GM21360 (cell line): ENCODE measurements around the gene MCC.
A peak's percentile ranks its signal among the peaks of the same experiment; 100 is the strongest.

Experiments
- ATAC-seq: cut with Tn5 transposase; IDR thresholded peaks from one replicate; pipeline ENCODE4 v1.9.1; 2021; ENCODE audit warnings: mild to moderate bottlenecking, moderate library complexity; ENCODE audit not compliant: unreplicated experiment

Gene MCC

DNA sequence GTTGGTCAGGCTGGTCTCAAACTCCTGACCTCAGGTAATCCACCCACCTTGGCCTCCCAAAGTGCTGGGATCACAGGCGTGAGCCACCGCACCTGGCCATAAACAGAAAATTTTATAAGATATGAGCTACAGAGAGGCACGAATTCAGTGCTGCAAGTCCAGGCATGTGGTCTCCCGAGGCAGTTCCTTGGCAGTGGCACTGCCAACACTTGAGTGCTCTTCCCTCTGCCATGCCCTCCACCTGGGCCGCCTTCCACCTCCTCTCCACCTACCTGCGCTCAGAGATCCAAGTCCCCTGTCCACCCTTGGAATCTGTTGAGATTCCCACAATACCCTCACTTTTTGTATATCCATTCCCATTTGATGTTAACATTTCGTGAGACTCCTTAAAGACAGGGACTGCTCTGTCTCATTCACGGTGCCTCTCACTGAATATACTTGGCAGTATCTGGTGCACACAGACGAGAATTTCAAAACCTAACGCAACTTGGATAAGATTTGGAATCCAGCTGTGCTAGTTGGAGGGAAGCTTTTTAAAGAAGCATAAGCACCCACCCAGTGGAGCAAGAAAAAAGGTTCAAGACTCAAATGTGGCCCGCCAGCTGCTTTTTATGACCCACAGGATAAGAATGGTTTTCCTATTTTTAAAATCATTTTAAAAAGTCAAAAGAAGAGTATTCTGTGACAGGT, 443.3 kb downstream of the MCC start:
- ATAC-seq = no peak

DNA sequence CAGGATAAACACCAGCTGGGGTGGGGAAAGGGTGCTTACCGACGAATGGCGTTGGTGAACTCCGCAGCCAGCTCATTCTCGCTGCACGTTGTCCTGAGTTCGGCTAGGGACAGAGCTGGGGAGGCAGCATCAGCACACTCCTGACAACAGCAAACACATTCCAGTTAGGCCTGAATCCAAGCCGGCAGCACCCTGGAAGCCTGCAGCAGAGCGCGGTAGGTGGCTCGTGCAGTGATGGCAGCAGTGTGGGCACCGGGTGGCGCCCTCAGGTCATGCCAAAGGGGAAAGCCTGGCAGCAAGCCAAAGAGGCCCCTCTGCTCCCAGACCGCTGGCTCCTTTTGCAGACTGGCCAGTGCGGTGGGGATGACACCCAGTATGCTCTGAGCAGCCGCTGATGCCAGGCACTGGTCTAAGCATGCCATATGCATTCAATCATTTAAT, 444.7 kb downstream of the MCC start:
- no peak for ATAC-seq

DNA sequence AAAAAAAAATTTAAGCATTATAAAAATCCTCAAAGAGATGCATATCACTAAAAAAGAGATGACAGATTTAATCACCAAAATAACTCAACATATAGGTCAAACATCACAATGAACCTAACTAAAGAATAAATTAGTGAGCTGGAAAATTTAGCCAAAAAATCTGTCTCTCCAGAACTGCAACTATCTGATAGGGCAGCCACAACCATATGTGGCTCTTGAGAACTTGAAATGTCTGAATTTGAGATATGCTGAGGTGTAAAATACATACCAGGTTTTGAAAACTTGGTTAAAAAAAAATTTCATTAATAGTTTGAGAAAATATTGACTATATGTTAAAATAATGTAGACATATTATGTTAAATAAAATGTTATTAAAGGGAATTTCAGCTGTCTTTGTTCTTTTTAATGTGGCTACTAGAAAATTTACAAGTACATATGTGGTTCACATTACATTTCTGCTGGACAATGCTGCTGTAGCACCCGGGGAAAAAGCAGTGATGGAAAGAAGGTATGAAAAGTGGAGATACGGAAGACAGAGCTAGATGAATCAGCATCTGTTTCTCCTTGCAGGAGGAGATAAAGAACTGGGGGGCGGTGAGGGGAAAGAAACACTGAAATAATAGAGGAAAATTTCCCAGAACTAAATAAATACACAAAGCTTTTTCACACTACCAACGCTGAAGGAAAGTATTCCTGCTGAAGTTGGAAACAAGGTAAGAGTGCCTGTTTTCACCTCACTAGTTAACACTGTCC, 445.6 kb downstream of the MCC start:
- ATAC-seq = no peak

DNA sequence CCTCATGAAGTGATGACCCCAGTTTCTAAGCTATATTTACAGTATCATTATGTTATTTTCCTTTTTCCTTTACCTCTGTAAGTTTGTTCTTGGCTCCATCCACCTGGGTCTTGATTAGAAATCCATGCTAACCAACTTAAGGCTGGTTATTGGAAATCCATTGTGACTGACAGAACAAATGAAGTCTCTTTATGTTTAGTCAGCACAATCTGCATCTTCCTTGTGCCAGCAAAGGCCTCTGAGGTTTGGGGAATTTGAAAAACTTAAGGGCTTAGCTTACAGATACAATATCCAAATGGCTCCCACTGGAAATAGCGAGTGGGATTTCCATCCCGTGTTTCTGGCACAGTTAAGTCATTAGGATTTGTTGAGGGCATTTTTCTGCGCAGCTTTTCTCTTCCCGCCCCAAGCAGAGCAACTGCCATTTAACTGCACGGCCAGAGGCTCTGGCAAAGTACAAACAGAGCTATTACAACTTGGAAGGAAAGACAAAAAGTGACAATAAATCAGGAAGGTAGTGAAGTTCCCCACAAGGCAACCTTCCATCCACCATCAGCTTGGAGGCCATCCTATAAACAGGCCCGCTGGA, 447.5 kb downstream of the MCC start:
- no peak for ATAC-seq

DNA sequence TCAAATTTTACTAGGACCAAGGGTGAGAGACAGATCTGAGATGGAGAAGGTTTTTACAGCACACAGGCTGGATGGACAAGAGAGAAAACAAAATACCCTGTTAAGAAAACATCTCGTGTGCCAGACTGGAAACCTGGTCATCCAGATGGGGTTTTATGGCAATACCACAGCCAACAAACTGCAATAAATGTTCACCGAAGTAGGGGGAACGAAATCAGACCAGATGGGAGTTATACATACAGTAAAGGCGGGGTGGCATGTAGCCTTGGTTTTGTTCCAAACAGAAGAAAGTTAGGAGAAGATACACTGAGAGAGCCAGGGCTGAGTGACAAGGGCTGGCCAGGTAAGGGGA, 448.3 kb downstream of the MCC start:
- no peak for ATAC-seq

DNA sequence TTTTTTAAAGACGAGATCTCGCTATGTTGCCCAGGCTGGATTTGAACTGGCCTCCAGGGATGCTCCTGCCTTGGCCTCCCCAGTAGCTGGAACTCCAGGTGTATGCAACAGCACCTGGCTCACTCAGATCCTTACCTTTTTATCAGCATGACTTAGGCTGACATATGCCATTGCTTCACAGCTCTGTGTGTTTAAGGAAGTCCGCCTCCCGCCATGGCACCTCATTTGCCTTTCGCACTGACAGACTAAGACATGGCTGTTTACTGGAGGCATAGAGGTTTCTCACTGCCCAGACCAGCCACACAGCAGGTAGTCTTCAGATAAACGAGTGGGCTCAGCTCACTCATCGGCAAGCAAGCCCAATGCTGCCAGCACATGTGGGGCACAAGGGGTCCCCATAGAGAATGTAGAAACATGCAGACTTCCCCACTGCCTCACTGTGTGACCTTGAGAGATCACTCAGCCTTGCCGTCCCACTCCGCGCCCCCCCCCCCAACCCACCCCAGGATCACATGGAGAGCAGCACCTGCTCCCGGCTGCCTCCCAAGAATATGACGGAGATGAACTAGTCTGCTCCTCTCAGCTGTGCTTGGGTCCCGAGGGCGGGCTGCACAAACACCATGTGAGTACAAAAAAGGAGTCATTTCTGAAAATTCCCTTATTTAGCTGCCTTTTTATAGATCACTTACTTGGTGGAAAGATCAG, 448.9 kb downstream of the MCC start:
- no peak for ATAC-seq

DNA sequence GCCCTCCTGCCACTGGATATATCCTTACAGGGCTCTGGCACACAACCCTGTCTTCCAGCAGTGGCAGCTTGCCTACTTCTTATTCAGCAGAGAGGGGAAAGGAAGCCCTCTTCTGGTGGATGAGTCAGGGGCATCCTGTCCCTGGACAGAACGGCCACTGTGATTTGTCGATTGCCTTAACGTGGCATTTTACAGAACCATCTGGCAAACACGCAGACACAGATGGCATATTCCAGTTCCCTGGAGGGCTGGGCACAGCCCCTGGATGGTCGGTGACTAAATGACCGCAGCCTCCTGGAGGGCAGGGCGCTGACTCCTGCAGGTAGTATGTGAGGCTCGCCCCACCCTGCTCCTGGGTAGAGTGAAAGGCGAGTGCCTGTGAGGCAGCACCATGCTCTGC, 449.5 kb downstream of the MCC start:
- no peak for ATAC-seq

DNA sequence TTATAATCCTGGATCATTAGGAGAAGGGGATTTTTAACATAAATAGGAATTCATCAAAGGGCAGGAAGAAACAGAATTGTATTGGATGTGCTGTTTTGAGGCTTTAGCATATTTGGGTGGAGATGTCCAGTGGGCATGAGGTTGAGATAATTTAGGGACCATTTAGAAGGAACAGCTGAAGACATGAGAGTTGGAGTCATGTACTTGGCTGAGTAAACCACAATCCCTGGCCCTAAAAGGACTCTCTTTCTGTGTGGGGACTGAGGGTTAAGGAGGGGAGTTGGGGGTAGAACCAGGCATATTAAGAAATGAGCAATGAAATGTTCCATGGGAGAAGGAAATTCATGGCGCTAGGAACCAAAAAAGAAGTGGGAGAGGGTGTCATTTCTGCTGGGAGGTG, 450.1 kb downstream of the MCC start:
- no peak for ATAC-seq

DNA sequence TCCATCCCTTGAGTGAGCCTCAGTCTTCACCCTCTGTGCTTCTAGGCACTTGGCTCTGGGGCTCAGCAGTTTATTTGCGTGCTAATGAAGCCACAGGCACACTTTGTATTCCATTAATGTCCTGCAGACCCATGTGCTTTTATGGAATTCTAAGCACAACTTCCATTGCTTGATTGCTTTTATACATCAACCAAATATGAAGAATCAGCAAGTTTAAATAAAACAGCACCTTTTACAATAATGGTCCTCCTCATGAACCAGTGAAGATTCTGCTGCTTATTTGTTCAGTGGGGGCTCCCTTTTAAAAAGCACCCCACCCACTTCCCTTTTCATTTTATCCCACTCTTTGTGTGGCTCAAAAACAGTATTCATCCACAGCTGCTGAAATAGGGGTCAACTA, 451.4 kb downstream of the MCC start:
- ATAC-seq = no peak

DNA sequence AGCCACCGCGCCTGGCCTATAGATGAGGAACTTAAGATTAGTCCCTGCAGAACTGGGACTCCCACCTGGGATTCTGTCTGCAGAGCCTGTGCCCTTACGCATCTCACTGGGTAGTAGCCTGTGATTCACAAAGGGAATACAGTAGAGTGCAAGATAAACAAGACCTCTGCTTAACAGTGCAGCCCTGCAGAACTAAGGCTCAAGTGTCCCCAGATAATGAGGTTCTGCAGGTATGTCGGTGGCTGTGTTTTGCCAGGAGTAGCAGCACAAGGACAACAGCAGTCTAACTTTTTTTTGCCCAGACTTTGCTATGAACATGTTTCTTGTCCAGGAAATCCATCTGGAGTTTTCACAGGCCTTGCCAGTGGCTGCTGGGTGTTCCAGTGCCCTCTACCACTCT, 451.9 kb downstream of the MCC start:
- no peak for ATAC-seq

DNA sequence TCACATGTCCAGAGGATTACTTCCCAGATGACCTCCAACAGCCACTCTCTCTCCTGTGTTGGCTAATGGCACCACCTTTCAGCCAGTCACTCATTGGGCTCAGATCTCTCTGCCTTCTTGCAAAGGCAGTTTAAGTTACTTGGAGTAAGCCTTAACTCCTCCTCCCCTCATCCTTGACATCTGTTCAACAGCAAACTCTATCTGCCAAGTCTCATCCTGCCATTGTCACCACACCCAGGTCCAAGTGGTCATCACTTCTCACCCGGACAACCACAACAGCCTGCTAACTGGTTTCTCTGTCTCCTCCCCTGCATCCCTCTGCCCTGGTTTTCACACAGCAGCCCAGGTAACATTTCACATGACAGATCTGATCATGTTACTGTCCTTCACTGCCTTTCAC, 453.2 kb downstream of the MCC start:
- ATAC-seq = no peak

DNA sequence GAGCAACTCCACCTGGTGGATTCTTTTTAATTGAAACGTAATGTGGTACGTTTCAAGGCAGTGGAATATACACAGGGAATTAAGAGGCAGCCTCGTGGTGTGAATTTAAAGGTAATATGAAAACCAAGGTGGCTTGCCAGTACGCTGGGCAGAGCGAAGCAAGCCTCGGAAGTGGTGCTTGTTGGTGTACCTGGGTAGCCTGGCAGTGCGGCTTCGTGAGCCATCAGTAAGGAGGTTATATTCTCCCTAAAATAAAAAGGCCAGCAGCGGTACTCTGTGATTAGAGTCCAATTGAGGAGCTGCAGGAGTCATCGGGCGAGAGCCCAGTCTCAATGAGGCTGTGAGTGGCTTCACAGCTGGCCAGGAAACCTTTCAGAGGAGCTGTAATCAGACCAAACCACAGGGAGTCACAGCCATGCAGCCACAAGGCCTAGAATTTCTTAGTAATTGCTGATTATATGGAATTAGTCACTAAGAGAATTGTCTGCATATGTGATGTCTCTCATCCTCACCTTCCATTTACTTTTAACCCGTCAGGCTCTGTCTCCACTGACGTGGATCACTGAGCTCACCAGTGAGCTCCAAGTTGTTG, 454.0 kb downstream of the MCC start:
- no peak for ATAC-seq

DNA sequence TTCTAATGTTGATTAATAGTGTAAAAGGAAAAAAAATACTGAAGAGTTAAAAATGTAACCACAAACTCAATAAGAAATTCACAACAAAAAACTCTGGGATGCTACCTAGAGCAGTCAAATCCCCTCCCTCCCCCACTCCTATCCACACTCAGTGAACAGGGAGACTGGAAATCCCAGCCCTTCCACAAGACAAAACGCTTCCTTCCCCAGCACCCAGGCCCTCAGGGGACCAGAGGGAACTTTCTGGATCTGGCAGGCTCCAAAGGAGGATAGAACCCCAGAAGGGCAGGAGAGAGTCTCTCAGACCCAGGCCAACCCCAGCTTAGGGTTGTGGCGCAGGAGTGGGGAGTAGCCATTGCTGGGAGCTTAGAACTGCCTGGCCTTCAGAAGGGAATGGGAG, 456.7 kb downstream of the MCC start:
- no peak for ATAC-seq

DNA sequence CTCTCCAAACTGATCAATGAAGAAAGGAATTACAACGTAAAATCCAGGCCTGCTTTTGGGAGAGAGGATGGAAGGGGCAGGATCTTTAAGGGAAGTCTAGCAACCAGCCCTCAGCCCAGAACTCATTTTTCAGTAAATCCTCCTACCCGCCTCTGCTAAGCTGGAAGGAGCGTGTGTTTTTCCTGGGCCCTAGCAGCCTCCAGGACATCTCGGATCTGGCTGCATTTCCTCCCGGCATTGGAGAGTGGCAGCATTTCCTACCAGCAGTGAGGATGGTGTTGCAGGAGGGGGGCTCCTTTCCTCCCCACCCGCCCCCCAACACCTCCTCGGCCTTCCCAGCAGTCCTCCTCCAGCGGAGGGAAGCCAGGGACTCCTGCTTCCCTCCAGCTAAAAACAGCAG, 457.1 kb downstream of the MCC start:
- no peak for ATAC-seq

DNA sequence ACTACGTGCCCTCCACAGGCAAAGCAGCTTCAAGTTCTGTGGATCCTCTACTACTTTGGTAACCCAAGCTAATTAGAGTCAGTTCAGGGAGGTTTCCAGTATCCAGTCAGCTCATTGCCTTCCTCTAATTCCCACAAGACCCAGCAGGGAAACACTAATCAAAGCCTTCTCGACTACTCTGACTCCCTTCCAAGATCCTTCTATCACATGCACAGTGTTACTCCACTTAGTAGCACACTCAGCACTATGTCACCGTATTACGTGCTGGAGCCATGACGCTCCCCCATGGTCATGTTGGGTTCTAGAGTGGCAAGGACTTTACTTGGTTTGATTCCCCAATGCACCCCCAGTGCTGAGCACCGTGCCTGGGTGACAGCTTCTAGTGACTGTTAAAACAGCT, 458.6 kb downstream of the MCC start:
- ATAC-seq = no peak

DNA sequence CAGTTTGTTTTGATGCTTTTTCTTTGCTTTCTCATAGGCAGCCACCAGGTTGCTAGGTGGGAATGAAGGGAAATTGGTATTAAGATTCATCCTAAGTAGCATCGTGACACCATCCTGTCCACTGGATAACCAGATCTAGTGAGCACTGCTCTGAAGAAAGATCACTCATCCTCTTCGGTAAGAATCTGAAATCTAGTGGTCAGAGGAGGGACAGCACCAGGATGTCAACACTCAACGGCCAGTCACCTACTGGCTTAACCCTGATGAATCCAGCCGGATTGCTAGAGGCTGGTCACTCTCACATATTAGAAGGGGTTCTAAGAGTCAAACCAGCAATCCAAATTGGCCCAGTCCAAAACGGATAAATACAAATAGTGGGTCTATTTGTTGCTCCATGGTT, 460.8 kb downstream of the MCC start:
- ATAC-seq = no peak

DNA sequence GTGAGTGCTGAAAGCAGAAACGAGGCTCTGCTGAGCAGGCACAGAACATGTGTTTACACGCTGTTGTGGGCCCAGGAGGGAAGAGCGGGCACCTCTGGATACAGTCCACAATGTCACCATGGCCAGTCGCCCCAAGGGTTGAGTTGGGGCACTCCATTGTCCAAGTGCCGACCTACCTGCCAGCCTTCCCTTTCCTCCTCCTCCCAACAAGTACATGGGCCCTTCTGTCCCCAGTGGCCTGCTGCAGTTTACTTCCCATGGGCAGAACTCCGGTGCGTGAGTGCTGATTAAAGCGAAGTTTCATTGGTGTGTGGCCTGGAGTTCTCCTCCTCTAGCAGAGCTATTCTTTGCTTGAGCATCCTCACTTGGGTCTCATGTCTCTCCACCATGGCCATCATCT, 461.2 kb downstream of the MCC start:
- no peak for ATAC-seq

DNA sequence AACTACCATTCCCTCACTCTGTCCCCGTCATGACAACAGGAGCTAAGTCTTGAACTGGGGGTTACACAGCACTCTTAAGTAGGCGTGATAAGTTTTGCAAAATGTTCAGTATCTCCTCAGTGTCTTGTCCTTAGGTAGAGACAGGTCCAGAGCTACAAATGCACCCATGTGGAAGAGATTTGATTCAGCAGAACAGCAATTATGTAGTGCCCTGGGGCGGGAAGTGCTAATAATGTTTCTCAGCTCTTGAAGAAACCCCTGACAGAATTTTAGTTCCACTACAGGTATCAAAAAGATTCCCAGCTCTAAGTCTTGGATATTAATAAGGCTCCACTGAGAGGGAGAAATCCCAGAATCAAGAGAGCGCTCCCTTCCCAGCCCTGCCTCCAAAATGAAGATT, 462.0 kb downstream of the MCC start:
- ATAC-seq = no peak

DNA sequence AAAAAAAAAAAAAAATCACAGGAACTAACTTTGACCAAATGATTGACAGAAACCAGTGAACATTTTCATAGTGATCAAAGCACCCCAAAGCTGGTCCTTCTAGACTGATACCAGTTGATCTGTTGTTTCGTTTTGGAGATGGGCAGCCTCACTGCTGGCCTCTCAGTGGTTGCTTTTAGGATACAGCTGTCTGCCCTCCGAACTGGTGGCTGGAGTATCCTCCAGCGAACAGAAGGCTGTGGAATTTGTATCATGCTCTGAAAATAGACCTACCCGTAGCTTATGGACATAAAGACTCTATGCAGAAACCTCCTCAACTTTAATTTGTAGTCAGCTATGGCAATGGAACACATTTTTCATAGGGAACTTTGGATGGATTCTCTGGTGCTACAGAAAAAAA, 462.7 kb downstream of the MCC start:
- ATAC-seq = no peak

DNA sequence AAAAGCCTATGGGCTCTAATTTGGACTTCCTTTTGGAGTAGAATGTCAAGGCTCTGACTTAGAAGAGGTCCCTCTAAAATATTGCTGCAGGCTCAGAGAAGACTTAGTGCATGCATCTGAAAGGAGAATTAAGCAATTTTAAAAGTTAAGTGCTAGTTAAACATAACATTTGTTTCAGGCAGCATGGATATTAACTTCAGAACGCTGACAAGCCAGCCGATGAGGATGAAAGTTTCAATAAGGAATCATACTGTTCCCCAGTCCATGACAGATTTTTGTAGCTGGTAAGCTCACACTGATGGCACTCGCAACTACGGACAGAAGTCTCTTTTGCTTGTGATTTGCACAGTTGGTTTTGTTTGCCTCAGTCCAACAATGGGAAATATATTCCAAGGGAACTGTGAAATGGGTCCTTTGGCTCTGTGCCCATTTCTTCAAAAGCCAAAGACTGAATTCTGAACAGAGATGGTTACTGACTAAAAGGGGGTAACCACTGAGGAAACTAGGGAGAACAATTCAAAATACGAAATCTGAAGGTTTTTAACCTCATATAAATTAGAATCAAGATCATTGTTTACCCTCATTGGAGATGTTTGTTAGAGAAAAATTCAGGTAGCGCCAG, 464.1 kb downstream of the MCC start:
- ATAC-seq = no peak

DNA sequence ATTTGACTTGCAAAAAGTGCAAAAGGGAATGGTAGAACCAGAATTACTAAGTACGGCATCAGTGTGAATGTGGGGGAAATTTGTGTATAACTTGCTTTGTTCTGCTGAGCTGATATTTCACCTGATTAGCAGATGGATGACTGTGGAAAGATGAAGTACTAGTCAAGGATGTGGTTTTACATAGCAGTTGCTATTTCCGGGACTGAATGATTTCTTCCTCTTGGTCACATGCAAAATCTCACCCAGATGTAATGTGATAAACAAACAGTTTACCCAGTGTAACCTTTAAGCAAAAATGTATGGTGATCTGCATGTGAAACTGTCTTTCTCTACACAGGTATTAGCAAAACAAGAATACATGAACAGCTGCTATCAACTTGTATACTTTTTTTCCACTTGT, 465.6 kb downstream of the MCC start:
- ATAC-seq = peak; percentile 56
